Skin epidermis (tissue), 12 donors: ENCODE measurements around the gene CCNJL.

Experiments used
- H3K27ac ChIP-seq, 21 experiments: fragments of 200-600 bp; sonication (generic) in 11 of 21; one replicate each; pipeline ENCODE4 v1.5.0; 2020; ENCODE audit warnings: mild to moderate bottlenecking in 3 of 21, inconsistent platforms in 2 of 21, moderate library complexity in 2 of 21
- H3K4me3 ChIP-seq, 7 experiments: fragments of 200-600 bp; sonication (generic) in 2 of 7; one replicate each; pipeline ENCODE4 v1.5.0; 2020; ENCODE audit warnings: inconsistent platforms in 2 of 7, mild to moderate bottlenecking in 2 of 7, moderate library complexity in 1 of 7

The CCNJL gene

GRCh38 chr5:160242145-160242544 lies 70.2 kb downstream of the CCNJL start:
- Histone ChIP-seq H3K27ac (no peak overlapping the region), H3K4me3 (no peak overlapping the region)

DNA sequence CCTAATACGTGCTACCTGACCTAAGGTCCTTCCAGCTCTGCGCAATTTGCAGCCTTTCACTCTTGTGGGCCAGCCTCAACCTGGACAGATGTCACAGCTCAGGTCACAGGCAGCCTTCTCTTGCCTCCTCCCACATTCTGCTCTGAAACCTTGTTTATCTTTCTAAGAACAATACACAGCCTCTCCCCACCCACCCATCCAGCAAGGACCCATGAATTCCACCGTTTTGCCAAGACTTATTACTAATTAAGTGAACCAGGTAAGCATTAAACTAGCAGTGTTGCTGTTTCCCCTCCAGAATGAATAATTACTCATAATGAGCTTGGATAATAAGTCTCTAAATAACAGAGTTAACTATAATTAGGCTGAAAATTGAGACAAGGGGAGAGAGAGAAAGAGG lies 72.0 kb downstream of the CCNJL start:
- Histone ChIP-seq H3K27ac (no peak overlapping the region), H3K4me3 (no peak overlapping the region)

GRCh38 chr5:160237571-160238093 lies 74.7 kb downstream of the CCNJL start:
- no peak overlapping the region for H3K4me3 ChIP-seq
- H3K27ac ChIP-seq = no peak overlapping the region

DNA sequence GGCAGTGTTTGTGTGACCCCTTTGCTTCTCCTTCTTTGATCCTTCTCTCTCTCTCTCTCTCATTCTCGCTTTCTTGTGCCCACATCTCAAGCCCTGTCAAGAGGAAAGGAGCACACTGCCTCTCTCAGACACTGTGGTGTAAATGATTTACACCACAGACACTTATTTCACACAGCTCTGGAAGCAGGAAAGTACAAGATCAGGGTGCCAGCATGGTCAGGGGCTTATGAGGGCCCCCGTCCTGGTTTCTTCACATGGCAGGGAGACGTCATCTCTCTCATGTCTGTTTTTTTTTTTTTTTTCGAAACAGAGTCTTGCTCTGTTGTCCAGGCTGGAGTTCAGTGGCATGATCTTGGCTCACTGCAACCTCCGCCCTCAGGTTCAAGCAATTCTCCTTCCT lies 76.6 kb downstream of the CCNJL start:
- H3K27ac ChIP-seq = no peak overlapping the region
- H3K4me3 ChIP-seq = no peak overlapping the region

DNA sequence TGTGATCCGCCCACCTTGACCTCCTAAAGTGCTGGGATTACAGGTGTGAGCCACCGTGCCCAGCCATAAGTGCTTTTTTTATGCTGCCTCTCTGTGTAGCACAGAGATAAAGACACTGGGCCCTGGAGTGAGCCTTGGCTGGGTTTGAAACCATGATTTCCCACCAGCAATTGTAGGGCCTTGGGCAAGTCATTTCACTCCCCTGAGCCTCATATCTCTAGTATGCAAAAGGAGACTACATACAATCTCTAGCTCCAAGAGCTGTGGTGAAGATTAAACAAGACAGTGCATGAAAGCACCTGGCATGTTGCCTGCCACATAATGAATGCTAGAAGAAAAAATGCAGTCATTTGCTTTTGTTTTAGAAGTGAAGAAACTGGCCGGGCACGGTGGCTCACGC lies 79.1 kb downstream of the CCNJL start:
- Histone ChIP-seq H3K4me3 (no peak overlapping the region), H3K27ac (no peak overlapping the region)

- H3K4me3 ChIP-seq = no peak overlapping the region
- H3K27ac ChIP-seq = peak overlapping the region in 5 of 21 experiments; percentile 6 to 73 (median 67)
Measured at GRCh38 chr5:160231783-160232342, 80.5 kb downstream of the CCNJL start.

DNA sequence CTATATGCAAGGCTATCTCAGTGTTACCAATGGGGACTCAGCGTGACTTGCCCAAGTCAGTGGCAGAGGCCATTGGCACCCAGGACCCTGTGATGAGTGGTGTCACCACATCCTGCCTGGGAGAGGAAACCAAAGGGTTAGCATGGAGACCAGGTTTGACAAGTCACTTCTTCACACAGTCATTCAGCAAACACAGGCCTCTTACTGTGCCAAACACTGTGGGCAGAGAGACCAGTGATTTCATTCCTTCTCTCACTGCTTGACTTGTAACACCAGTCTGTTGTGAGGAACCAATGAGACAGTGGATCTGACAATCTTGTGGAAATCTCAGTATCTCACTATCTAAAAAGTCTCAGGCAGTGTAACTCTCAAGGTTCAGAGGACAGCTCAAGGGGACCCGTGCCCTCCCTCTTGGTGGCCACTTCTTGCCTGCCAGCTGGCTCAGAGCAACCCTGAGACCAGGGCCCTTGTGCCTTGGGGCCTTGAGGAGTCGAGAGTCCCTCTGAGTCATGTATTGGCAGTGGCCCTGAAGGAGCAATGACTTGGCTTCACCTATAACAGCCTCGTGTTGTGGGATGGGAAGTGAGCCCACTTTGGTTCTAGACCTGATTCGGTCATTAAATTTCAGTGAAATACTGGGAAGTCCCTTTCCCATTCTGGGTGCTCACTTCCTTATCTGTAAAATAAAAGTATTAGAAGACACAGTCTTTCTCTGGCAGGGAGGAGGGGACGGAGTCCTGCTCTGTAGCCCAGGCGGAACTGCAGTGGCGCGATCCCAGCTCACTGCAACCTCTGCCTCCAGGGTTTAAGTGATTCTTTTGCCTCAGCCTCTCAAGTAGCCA lies 81.5 kb downstream of the CCNJL start:
- Histone ChIP-seq H3K4me3 (no peak overlapping the region), H3K27ac (peak overlapping the region in 12 of 21 experiments; percentile 2 to 73 (median 50))

DNA sequence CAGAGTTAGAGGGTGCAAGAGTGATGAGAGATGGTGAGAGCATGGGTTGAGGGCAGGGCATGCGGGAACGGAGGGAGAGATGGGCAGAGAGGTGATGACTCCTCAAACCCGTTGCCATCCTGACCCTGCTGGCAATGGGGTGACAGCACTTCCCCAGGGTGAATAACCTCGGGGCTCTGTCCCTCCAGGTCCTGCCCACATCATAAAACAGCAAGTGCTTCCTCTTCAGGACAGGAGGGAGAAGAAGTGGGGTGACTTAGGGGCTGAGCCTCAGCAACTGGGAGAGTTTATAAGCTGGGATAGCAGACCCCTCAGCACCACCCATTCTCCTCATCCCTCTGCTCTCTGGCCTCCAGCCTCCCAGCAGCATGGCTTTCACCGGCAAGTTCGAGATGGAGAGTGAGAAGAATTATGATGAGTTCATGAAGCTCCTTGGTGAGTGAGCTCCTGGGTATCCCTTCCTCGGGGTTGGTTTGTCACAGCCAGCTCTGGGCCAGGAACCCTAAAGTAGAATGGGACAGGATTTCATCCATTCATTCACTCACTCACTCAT lies 83.1 kb downstream of the CCNJL start, which contains the start of gene FABP6:
Gene FABP6 (plus strand): TSS at position 317 of the 553 bp plus-strand sequence. CDS start 52 bp downstream, at position 369.
- Histone ChIP-seq H3K4me3 (no peak within 1 kb of the TSS), H3K27ac (no peak within 1 kb of the TSS)

DNA sequence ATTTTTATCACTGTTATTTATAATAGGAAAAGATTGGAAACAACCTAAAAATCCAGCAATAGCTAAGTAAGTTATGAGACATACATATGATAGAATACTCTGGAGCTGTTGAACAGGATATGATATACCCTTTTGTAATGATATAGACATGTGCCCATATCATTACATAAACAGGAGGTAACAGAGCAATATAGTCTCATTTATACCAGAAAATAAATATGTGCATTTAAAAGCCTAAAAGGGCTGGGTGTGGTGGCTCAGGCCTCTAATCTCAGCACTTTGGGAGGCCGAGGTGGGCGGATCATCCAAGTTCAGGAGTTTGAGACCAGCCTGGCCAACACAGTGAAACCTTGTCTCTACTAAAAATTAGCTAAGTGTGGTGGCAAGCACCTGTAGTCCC lies 85.4 kb downstream of the CCNJL start:
- Histone ChIP-seq H3K4me3 (no peak overlapping the region), H3K27ac (no peak overlapping the region)

DNA sequence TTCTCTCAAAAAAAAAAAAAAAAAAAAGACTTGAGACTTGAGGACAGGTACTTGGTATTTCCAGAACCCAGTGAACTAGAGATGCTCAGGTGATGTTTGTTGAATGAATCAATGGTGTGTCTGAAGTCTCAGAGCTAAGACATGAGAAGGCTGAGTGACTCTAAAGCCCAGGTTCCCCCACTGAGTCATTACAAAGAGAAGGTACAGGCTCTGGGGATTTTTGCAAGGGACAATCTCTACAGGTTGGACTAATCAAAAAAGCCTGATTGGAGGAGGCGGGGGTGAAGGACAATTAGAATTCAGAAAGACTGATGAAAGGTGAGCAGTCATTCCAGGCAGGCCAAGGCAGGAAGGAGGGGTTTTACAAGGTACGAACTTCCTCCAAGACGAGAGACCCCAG lies 91.3 kb downstream of the CCNJL start:
- no peak overlapping the region for H3K4me3 ChIP-seq
- no peak overlapping the region for H3K27ac ChIP-seq

DNA sequence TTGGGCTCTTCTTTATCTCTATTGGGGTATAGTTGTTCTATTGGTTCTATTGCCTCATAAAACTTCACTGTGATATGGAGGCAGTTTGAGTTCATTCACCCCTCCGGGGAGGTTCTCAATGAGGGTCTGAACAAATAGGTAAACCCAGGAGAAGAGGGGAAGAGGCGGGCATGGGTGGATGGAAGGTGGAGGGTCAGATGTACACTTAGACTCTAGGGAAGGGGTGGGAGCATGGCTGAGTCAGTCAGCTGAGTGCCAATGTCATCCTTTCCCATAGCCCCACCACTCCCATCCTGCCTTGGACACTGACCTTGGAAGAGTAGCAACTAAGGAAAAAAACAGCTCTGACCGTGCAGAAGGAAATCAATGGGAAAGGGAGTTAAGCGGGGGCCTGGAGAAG lies 93.0 kb downstream of the CCNJL start:
- no peak overlapping the region for H3K27ac ChIP-seq
- no peak overlapping the region for H3K4me3 ChIP-seq

- H3K4me3 ChIP-seq = no peak overlapping the region
- H3K27ac ChIP-seq = no peak overlapping the region
Measured at GRCh38 chr5:160213537-160213936, 98.8 kb downstream of the CCNJL start.

DNA sequence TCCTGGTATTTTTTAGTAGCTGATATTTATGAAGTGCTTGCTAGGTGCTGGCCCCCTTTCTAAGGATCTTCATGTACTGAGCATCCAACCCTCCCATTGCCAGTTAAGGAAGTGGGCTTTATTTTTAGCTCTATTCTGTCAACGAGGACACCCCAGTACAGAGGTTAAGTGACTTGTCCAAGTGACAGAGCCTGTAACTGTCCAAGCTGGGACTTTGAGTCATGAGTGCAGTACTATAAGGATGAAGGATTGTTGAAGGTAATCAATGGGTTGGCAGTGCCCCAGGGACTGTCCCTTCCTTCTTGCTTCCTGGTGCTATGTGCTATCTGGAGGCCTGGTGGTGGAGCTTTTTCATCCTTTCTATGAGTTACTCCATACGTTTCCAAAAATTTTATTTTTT lies 101.0 kb downstream of the CCNJL start:
- H3K27ac ChIP-seq = no peak overlapping the region

GRCh38 chr5:160210606-160211005 lies 101.8 kb downstream of the CCNJL start:
- no peak overlapping the region for H3K27ac ChIP-seq

More for the DNA sequence above, 101.0 kb downstream of the CCNJL start:
- no peak overlapping the region for H3K4me3 ChIP-seq

GRCh38 chr5:160209917-160210316 lies 102.4 kb downstream of the CCNJL start:
- H3K4me3 ChIP-seq = no peak overlapping the region
- no peak overlapping the region for H3K27ac ChIP-seq

More at GRCh38 chr5:160210606-160211005, 101.8 kb downstream of the CCNJL start:
- no peak overlapping the region for H3K4me3 ChIP-seq

- no peak overlapping the region for H3K4me3 ChIP-seq
- H3K27ac ChIP-seq = no peak overlapping the region
Measured at GRCh38 chr5:160207061-160207460, 105.3 kb downstream of the CCNJL start.
